Progenitor cell of endocrine pancreas (in vitro differentiated cells): Measurements from ENCODE around the gene TADA3. TPM values are rescaled to one million over a fixed set of nuclear protein-coding genes. Genes with fewer than 3 reads are reported as not detected.
A peak's percentile ranks its signal among the peaks of the same experiment; 100 is the strongest.

ENCODE experiments used
- DNase-seq: peaks from one replicate; pipeline ENCODE4 v3.0.0; 2021; ENCODE audit warnings: low spot score; ENCODE audit not compliant: unreplicated experiment
- H3K27ac Mint-ChIP-seq: 2 replicates; pipeline ENCODE4 v1.8.0; 2021; ENCODE audit warnings: mild to moderate bottlenecking, moderate library complexity, mixed read lengths
- H3K27me3 Mint-ChIP-seq: 2 replicates; pipeline ENCODE4 v1.8.0; 2021; ENCODE audit warnings: mixed read lengths
- H3K36me3 Mint-ChIP-seq: 2 replicates; pipeline ENCODE4 v1.8.0; 2022; ENCODE audit warnings: mixed read lengths; ENCODE audit not compliant: insufficient read depth
- H3K4me1 Mint-ChIP-seq: 2 replicates; pipeline ENCODE4 v1.8.0; 2021; ENCODE audit warnings: low read depth, mixed read lengths
- H3K4me3 Mint-ChIP-seq: 2 replicates; pipeline ENCODE4 v1.8.0; 2021; ENCODE audit warnings: low read depth, mild to moderate bottlenecking, moderate library complexity, mixed read lengths
- H3K9me3 Mint-ChIP-seq: 2 replicates; pipeline ENCODE4 v1.8.0; 2021; ENCODE audit warnings: low read depth, mixed read lengths
- total RNA-seq: library from RNA; stranded (reverse); gene quantifications from 2 replicates; pipeline ENCODE4 v1.2.1, GENCODE V29; 2021
- TF ChIP-seq, protein P1 (sequence below): fragments of 200-600 bp; sonication (generic); IDR thresholded peaks from one replicate; pipeline ENCODE4 v1.5.0; 2021; ENCODE audit warnings: antibody characterized with exemption, mild to moderate bottlenecking; ENCODE audit not compliant: unreplicated experiment

TADA3 gene
- total RNA-seq, 1 donor from 2014 or later = 70.8 TPM

DNA sequence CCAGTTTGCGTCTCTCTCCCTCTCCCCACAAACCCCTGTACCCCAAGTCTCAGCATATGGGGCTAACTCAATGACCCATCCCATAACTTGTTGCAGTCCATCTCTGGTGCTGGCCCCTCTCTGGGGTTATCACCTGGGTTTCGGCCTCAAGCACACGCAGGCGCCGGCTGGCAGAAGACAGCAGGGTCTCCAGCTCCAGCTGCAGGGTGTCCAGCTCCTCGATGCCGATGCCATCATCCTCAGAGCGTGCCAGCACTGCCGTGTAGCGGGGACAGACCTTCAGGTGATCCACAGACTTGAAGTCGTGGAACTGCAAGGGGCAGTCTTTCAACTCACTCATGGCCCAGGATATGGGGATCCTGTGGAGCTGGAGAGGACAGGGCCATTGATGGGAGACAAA lies 1.1 kb downstream of the TADA3 start:
- Mint-ChIP-seq H3K9me3 (no peaks in the 10 kb centered on the region), H3K4me3 (peak overlapping the region; percentile 95), H3K27me3 (no peaks in the 10 kb centered on the region), H3K27ac (no peak overlapping the region), H3K4me1 (peaks cover 16% of the 10 kb centered on the region), H3K36me3 (peaks cover 31% of the 10 kb centered on the region)
- no peak for DNase-seq
- TF ChIP-seq, protein P1, sequence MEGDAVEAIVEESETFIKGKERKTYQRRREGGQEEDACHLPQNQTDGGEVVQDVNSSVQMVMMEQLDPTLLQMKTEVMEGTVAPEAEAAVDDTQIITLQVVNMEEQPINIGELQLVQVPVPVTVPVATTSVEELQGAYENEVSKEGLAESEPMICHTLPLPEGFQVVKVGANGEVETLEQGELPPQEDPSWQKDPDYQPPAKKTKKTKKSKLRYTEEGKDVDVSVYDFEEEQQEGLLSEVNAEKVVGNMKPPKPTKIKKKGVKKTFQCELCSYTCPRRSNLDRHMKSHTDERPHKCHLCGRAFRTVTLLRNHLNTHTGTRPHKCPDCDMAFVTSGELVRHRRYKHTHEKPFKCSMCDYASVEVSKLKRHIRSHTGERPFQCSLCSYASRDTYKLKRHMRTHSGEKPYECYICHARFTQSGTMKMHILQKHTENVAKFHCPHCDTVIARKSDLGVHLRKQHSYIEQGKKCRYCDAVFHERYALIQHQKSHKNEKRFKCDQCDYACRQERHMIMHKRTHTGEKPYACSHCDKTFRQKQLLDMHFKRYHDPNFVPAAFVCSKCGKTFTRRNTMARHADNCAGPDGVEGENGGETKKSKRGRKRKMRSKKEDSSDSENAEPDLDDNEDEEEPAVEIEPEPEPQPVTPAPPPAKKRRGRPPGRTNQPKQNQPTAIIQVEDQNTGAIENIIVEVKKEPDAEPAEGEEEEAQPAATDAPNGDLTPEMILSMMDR = no peak

DNA sequence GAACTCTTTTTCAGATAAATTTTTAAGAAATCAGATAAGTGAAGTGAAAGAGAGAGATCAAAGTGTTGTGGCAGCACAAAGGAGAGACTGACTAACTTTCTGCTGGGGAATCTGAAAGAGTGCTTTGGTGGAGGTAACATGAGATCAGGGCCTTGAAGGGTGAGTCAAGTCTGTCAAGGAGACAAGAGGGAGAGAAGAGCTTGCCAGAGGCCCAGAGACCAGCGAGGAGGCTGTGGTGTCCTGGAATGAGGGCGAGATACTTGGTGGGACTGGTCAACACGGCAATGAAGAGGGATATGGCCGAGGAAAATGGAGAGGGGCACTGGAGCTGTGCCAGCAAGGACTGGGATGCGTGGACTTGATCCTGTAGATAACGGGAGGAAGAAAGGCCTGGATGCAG lies 4.6 kb downstream of the TADA3 start:
- H3K9me3 Mint-ChIP-seq = no peaks in the 10 kb centered on the region
- H3K27me3 Mint-ChIP-seq = no peaks in the 10 kb centered on the region
- H3K4me1 Mint-ChIP-seq = peaks cover 4% of the 10 kb centered on the region
- H3K27ac Mint-ChIP-seq = peak overlapping the region; percentile 33
- TF ChIP-seq, protein P1 = no peak
- H3K36me3 Mint-ChIP-seq = peaks cover 33% of the 10 kb centered on the region
- H3K4me3 Mint-ChIP-seq = no peak overlapping the region
- no peak for DNase-seq

DNA sequence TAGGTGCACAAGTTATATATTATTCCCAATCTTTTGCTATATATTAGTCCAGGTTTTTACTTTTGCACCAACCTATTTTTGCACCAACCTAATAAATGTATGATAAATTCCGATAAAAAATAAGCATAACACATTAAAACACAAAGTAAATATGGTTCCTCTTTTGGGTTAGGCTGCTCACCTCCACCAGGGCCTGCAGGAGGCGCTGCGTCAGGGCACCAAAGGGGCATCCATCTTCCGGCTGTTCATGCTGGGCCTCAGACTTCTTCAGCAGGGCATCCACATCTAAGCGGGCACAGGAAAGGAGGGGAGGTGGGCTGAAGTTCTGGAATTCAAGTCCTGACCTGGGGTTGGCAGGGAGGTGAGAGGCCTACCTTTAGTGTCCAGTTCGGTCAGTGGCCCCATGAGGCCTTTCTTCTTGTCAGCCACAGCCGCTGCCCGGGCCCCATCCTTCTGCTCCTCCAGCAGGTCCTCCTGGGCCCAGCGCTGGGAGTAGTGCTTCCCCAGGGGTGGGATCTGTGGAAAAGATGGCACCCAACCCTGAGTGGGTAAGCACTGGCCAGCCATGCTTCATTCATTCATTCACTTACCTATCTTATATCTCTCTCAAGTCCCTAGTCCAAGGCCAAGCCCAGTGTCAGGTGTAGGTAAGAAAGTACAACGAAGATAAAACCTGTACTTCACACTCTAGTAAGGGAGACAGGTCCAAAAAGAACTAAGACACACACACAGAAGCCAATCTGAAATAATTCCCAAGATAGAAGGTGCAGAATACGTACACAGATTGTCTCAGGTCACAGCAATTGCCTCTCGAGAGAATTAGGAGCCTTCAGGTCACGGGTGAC lies 5.2 kb downstream of the TADA3 start:
- H3K4me3 Mint-ChIP-seq = no peak overlapping the region
- TF ChIP-seq, protein P1 = peak; percentile 49
- peaks cover 33% of the 10 kb centered on the region for H3K36me3 Mint-ChIP-seq
- peaks cover 4% of the 10 kb centered on the region for H3K4me1 Mint-ChIP-seq
- no peaks in the 10 kb centered on the region for H3K27me3 Mint-ChIP-seq
- no peaks in the 10 kb centered on the region for H3K9me3 Mint-ChIP-seq
- no peak overlapping the region for H3K27ac Mint-ChIP-seq
- no peak for DNase-seq

DNA sequence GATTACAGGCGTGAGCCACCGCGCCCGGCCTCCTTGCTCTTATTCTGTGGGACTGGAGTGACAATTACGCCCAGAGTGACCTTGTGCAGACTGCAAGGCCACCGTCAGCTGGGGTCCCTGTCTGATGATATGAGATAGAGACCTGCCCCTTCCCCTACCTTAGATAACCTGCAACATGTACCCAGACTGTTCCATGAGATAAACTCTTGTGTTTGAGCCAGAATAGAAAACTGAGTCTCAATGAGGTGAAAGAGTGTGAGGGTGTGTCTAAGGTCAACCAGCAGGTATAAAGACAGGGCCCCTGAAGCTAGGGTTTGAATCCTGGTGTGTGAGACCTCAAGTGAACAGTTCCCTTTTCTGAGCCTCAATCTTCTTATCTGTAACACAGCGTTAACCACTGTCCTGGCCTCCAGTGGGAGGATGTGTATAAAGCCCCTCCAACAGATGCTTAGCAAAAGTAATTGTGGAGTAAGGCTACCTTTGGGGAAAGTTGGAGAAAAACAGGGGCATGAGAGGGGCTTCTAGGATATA lies 6.0 kb downstream of the TADA3 start:
- Mint-ChIP-seq H3K27ac (no peak overlapping the region), H3K27me3 (no peaks in the 10 kb centered on the region), H3K4me3 (no peak overlapping the region), H3K36me3 (peaks cover 33% of the 10 kb centered on the region), H3K9me3 (no peaks in the 10 kb centered on the region), H3K4me1 (no peaks in the 10 kb centered on the region)
- TF ChIP-seq, protein P1 = no peak
- DNase-seq = no peak

DNA sequence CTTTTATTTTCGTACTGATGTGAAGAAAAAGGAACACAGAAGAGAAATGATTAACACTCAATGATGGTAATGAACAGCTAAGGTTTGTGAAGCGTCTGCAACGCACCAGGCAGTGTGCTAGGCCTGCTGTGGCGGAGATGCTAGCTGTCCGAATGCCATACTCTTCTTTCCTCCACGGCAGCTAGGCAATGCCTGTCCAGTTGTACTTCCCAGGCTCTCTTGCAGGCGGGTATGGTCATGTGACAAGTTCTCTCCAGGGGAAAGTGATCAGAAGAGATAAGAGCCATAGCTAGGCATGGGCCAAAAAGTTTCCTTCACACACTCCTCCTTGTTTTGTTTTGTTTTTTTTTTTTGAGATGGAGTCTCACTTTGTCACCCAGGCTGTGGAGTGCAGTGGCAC lies 6.7 kb downstream of the TADA3 start:
- H3K4me3 Mint-ChIP-seq = no peak overlapping the region
- no peaks in the 10 kb centered on the region for H3K4me1 Mint-ChIP-seq
- peaks cover 33% of the 10 kb centered on the region for H3K36me3 Mint-ChIP-seq
- no peak overlapping the region for H3K27ac Mint-ChIP-seq
- no peak for DNase-seq
- H3K9me3 Mint-ChIP-seq = no peaks in the 10 kb centered on the region
- H3K27me3 Mint-ChIP-seq = no peaks in the 10 kb centered on the region
- TF ChIP-seq, protein P1 = no peak
